Activated CD4-positive, alpha-beta memory T cell treated with anti-CD3 and anti-CD28 coated beads for 36 hours (primary cell): ENCODE data around the gene MRPS33. TPM values are rescaled to one million over a fixed set of nuclear protein-coding genes. Genes with fewer than 3 reads are reported as not detected.
"Not testable (repeated sequence)": the region's sequence is repeated elsewhere in the genome, so short reads cannot be mapped to it uniquely, and the experiment has no call there.

Experiments
- CTCF ChIA-PET: fragments of 350-600 bp; sonication (Branson Sonifier 250); formaldehyde crosslinking; loops from one replicate; lab custom pipeline; 2021; ENCODE audit warnings: antibody characterized with exemption, inconsistent platforms; lab: Charles Lee
- POLR2A ChIA-PET: fragments of 350-600 bp; sonication (Branson Sonifier 250); formaldehyde crosslinking; loops from one replicate; lab custom pipeline; 2021; ENCODE audit warnings: antibody characterized with exemption; lab: Charles Lee
- DNase-seq: peaks from one replicate; pipeline ENCODE4 v3.0.0-alpha.2; 2020
- H3K27ac Mint-ChIP-seq: one replicate; pipeline ENCODE4 v1.8.0; 2021; ENCODE audit warnings: mixed read lengths
- H3K27me3 Mint-ChIP-seq: one replicate; pipeline ENCODE4 v1.8.0; 2021; ENCODE audit warnings: mixed read lengths
- H3K36me3 Mint-ChIP-seq: one replicate; pipeline ENCODE4 v1.8.0; 2021; ENCODE audit warnings: mixed read lengths
- H3K4me1 Mint-ChIP-seq: one replicate; pipeline ENCODE4 v1.8.0; 2021; ENCODE audit warnings: low read depth, mixed read lengths
- H3K4me3 Mint-ChIP-seq: one replicate; pipeline ENCODE4 v1.8.0; 2021; ENCODE audit warnings: mild to moderate bottlenecking, mixed read lengths
- H3K9me3 Mint-ChIP-seq: one replicate; pipeline ENCODE4 v1.8.0; 2021; ENCODE audit warnings: mixed read lengths
- intact Hi-C: fragments of 100-400 bp; cut with micrococcal nuclease; formaldehyde crosslinking; loops from one replicate; pipeline ENCODE4 v1.15.1; 2023
- total RNA-seq, 2 experiments: library from RNA; stranded (reverse); gene quantifications; one replicate each; pipeline ENCODE4 v1.2.3, GENCODE V29; 2021

MRPS33 gene
- total RNA-seq, 2 experiments from 2014 or later, result 95.4 to 95.8 TPM

GRCh38 chr7:141032539-141033323, 18.0 kb upstream of the MRPS33 start:
- H3K9me3 Mint-ChIP-seq, result peaks cover 10% of the 10 kb centered on the region
- H3K36me3 Mint-ChIP-seq, DNase-seq, POLR2A ChIA-PET, H3K27ac Mint-ChIP-seq, H3K4me1 Mint-ChIP-seq, CTCF ChIA-PET, H3K4me3 Mint-ChIP-seq, intact Hi-C loops, H3K27me3 Mint-ChIP-seq: not testable (repeated sequence)

- H3K36me3 Mint-ChIP-seq, result peaks cover 8% of the 10 kb centered on the region
- DNase-seq, result no peak
- no peak overlapping the region for H3K27ac Mint-ChIP-seq
- peaks cover 22% of the 10 kb centered on the region for H3K9me3 Mint-ChIP-seq
- no peak overlapping the region for H3K4me3 Mint-ChIP-seq
- peaks cover 5% of the 10 kb centered on the region for H3K27me3 Mint-ChIP-seq
- ChIA-PET CTCF (no interaction called here), POLR2A (no interaction called here)
- intact Hi-C loops, result no loop called here
- peaks cover 4% of the 10 kb centered on the region for H3K4me1 Mint-ChIP-seq
Measured at GRCh38 chr7:141028767-141029166, 14.0 kb upstream of the MRPS33 start.

GRCh38 chr7:141027043-141027442, 12.3 kb upstream of the MRPS33 start:
- peaks cover 5% of the 10 kb centered on the region for H3K27me3 Mint-ChIP-seq
- intact Hi-C loops, result no loop called here
- no peak overlapping the region for H3K4me3 Mint-ChIP-seq
- peaks cover 8% of the 10 kb centered on the region for H3K36me3 Mint-ChIP-seq
- POLR2A ChIA-PET, result no interaction called here
- no peak for DNase-seq
- peaks cover 17% of the 10 kb centered on the region for H3K4me1 Mint-ChIP-seq
- H3K27ac Mint-ChIP-seq, result no peak overlapping the region
- H3K9me3 Mint-ChIP-seq, result peaks cover 22% of the 10 kb centered on the region
- CTCF ChIA-PET, result interaction anchor here (0.5 to 1.5 kb wide), 2 partner anchors 12 to 755 kb away, joined by 3 read pairs; partner anchors contain the start of gene MRPS33

- CTCF ChIA-PET, result interaction anchor here (0.7 kb wide), 1 partner anchor 10 kb away, joined by 3 read pairs; the partner anchor contains the start of gene MRPS33
- intact Hi-C loops, result no loop called here
- POLR2A ChIA-PET, result no interaction called here
- Mint-ChIP-seq H3K9me3 (peaks cover 22% of the 10 kb centered on the region), H3K4me3 (no peak overlapping the region), H3K27ac (no peak overlapping the region), H3K4me1 (peaks cover 17% of the 10 kb centered on the region), H3K36me3 (peaks cover 8% of the 10 kb centered on the region), H3K27me3 (peaks cover 5% of the 10 kb centered on the region)
- no peak for DNase-seq
Measured at GRCh38 chr7:141024668-141025067, 9.9 kb upstream of the MRPS33 start.

- ChIA-PET CTCF (interaction anchor here (0.7 to 1.7 kb wide), 2 partner anchors 8 to 12 kb away, joined by 3 to 9 read pairs; partner anchors contain the start of gene MRPS33), POLR2A (interaction anchor here (1.0 kb wide), 1 partner anchor 12 kb away, joined by 3 read pairs; no protein-coding TSS in a partner anchor)
- no peak for DNase-seq
- peaks cover 17% of the 10 kb centered on the region for H3K4me1 Mint-ChIP-seq
- peak overlapping the region; percentile 20 for H3K27ac Mint-ChIP-seq
- H3K4me3 Mint-ChIP-seq, result peak overlapping the region; percentile 0
- H3K9me3 Mint-ChIP-seq, result peaks cover 16% of the 10 kb centered on the region
- peaks cover 6% of the 10 kb centered on the region for H3K27me3 Mint-ChIP-seq
- intact Hi-C loops, result loop anchor here (2.0 kb wide), 1 partner anchor 30 kb away; no protein-coding TSS in a partner anchor
- peaks cover 8% of the 10 kb centered on the region for H3K36me3 Mint-ChIP-seq
Measured at GRCh38 chr7:141023295-141023694, 8.5 kb upstream of the MRPS33 start.

GRCh38 chr7:141017555-141017954, 2.8 kb upstream of the MRPS33 start:
- CTCF ChIA-PET, result no interaction called here
- H3K4me3 Mint-ChIP-seq, result no peak overlapping the region
- peaks cover 4% of the 10 kb centered on the region for H3K9me3 Mint-ChIP-seq
- H3K27ac Mint-ChIP-seq, result no peak overlapping the region
- H3K36me3 Mint-ChIP-seq, result no peaks in the 10 kb centered on the region
- POLR2A ChIA-PET, result interaction anchor here (0.7 kb wide), 1 partner anchor 8 kb away, joined by 4 read pairs; no protein-coding TSS in a partner anchor
- intact Hi-C loops, result loop anchor here (10.0 kb wide), 3 partner anchors 293 to 643 kb away; partner anchors contain the start of gene RAB19
- DNase-seq, result no peak
- peaks cover 21% of the 10 kb centered on the region for H3K4me1 Mint-ChIP-seq
- peaks cover 6% of the 10 kb centered on the region for H3K27me3 Mint-ChIP-seq

- Mint-ChIP-seq H3K27me3 (peaks cover 6% of the 10 kb centered on the region), H3K36me3 (no peaks in the 10 kb centered on the region), H3K27ac (no peak overlapping the region), H3K4me3 (no peak overlapping the region), H3K9me3 (peaks cover 4% of the 10 kb centered on the region), H3K4me1 (peaks cover 31% of the 10 kb centered on the region)
- CTCF ChIA-PET, result interaction anchor here (0.7 to 6.6 kb wide), 3 partner anchors 37 to 720 kb away, joined by 3 to 108 read pairs (median 3); no protein-coding TSS in a partner anchor
- POLR2A ChIA-PET, result no interaction called here
- DNase-seq, result no peak
- intact Hi-C loops, result loop anchor here (10.0 kb wide), 3 partner anchors 292 to 642 kb away; partner anchors contain the start of gene RAB19
Measured at GRCh38 chr7:141016349-141016748, 1.6 kb upstream of the MRPS33 start.

GRCh38 chr7:141014125-141014523, 628 bp downstream of the MRPS33 start:
- H3K27me3 Mint-ChIP-seq, result peaks cover 3% of the 10 kb centered on the region
- POLR2A ChIA-PET, result interaction anchor here (0.6 to 3.1 kb wide), 9 partner anchors 39 to 544 kb away, joined by 3 to 22 read pairs (median 5); partner anchors contain the start of genes AGK and BRAF
- peaks cover 8% of the 10 kb centered on the region for H3K36me3 Mint-ChIP-seq
- CTCF ChIA-PET, result interaction anchor here (0.6 to 6.6 kb wide), 16 partner anchors 11 to 724 kb away, joined by 3 to 108 read pairs (median 4); partner anchors contain the start of gene SSBP1
- peak overlapping the region; percentile 98 for H3K4me3 Mint-ChIP-seq
- H3K27ac Mint-ChIP-seq, result peak overlapping the region; percentile 100
- DNase-seq, result no peak
- intact Hi-C loops, result loop anchor here (1.0 to 10.0 kb wide), 13 partner anchors 39 to 724 kb away; partner anchors contain the start of genes AGK, NDUFB2, RAB19 and SSBP1
- H3K9me3 Mint-ChIP-seq, result peaks cover 4% of the 10 kb centered on the region
- peaks cover 33% of the 10 kb centered on the region for H3K4me1 Mint-ChIP-seq

GRCh38 chr7:141013345-141013715, 1.4 kb downstream of the MRPS33 start:
- intact Hi-C loops, result loop anchor here (1.0 to 10.0 kb wide), 6 partner anchors 111 to 639 kb away; partner anchors contain the start of gene RAB19
- H3K36me3 Mint-ChIP-seq, result peaks cover 10% of the 10 kb centered on the region
- H3K27ac Mint-ChIP-seq, result peak overlapping the region; percentile 100
- peaks cover 33% of the 10 kb centered on the region for H3K4me1 Mint-ChIP-seq
- no peak for DNase-seq
- H3K27me3 Mint-ChIP-seq, result peaks cover under 1% of the 10 kb centered on the region
- CTCF ChIA-PET, result interaction anchor here (0.6 to 6.6 kb wide), 8 partner anchors 59 to 559 kb away, joined by 3 to 108 read pairs (median 4); no protein-coding TSS in a partner anchor
- peak overlapping the region; percentile 98 for H3K4me3 Mint-ChIP-seq
- POLR2A ChIA-PET, result interaction anchor here (0.7 to 3.1 kb wide), 5 partner anchors 40 to 536 kb away, joined by 3 to 22 read pairs (median 5); partner anchors contain the start of gene BRAF
- peaks cover 4% of the 10 kb centered on the region for H3K9me3 Mint-ChIP-seq

GRCh38 chr7:141012696-141013344, 1.9 kb downstream of the MRPS33 start:
- Mint-ChIP-seq H3K27ac (peak overlapping the region; percentile 100), H3K36me3 (peaks cover 13% of the 10 kb centered on the region), H3K9me3 (peaks cover 4% of the 10 kb centered on the region), H3K27me3 (no peaks in the 10 kb centered on the region), H3K4me3 (peak overlapping the region; percentile 98), H3K4me1 (peaks cover 33% of the 10 kb centered on the region)
- intact Hi-C loops, result loop anchor here (1.0 to 10.0 kb wide), 10 partner anchors 89 to 638 kb away; partner anchors contain the start of genes BRAF, MKRN1 and RAB19
- ChIA-PET POLR2A (interaction anchor here (0.7 to 3.1 kb wide), 4 partner anchors 89 to 536 kb away, joined by 3 to 22 read pairs (median 4); partner anchors contain the start of gene BRAF), CTCF (interaction anchor here (0.6 to 6.6 kb wide), 7 partner anchors 24 to 558 kb away, joined by 3 to 108 read pairs (median 3); no protein-coding TSS in a partner anchor)
- no peak for DNase-seq
